Gastrocnemius medialis (tissue), 4 donors: ENCODE data around the gene SETD3. TPM values are rescaled to one million over a fixed set of nuclear protein-coding genes. Genes with fewer than 3 reads are reported as not detected.

Experiments
- ATAC-seq, 2 donors: fragments of 150-250 bp; one replicate each; pipeline ENCODE4 v1.9.1; 2016
- DNase-seq, 2 donors: peaks; one replicate each; pipeline ENCODE4 v3.0.0-alpha.2; 2019
- H3K27ac ChIP-seq, 4 donors: fragments of 200-600 bp; sonication (generic); 1 replicate in 1 of 4; 2 replicates in 3 of 4; pipeline ENCODE4 v1.5.1; 2016 to 2018; ENCODE audit warnings: mild to moderate bottlenecking in 2 of 4, moderate library complexity in 1 of 4
- H3K27me3 ChIP-seq, 3 donors: fragments of 200-600 bp; sonication (generic) in 2 of 3; 1 replicate in 1 of 3; 2 replicates in 2 of 3; pipeline versions ENCODE4 v1.5.1 to v1.6.0; 2016 to 2019; ENCODE audit warnings: mild to moderate bottlenecking in 1 of 3, moderate library complexity in 1 of 3
- H3K36me3 ChIP-seq, 2 donors: fragments of 200-600 bp; sonication (generic) in 1 of 2; one replicate each; pipeline ENCODE4 v1.5.1; 2017 to 2018
- H3K4me1 ChIP-seq, 2 donors: fragments of 200-600 bp; sonication (generic) in 1 of 2; one replicate each; pipeline ENCODE4 v1.5.1; 2016 to 2017; ENCODE audit warnings: mild to moderate bottlenecking in 2 of 2
- H3K4me3 ChIP-seq, 4 donors: fragments of 200-600 bp; sonication (generic) in 3 of 4; 1 replicate in 1 of 4; 2 replicates in 3 of 4; pipeline ENCODE4 v1.5.1; 2016 to 2019; ENCODE audit warnings: mild to moderate bottlenecking in 2 of 4
- H3K9me3 ChIP-seq, 3 donors: fragments of 200-600 bp; sonication (generic) in 2 of 3; 1 replicate in 1 of 3; 2 replicates in 2 of 3; pipeline ENCODE4 v1.5.1; 2016 to 2019
- POLR2A ChIP-seq, 2 donors: fragments of 450-650 bp; IDR thresholded peaks; one replicate each; pipeline ENCODE4 v1.6.1; 2017; ENCODE audit warnings: antibody characterized with exemption in 2 of 2, mild to moderate bottlenecking in 2 of 2, moderate library complexity in 2 of 2
- in situ Hi-C, 4 donors: fragments of 200-750 bp; cut with MboI; loops; one replicate each; pipeline versions ENCODE4 v1.15.0 to v1.8.0; 2017; ENCODE audit warnings: low sequenced_read_pairs in 4 of 4
- intact Hi-C: fragments of 100-400 bp; cut with DNase I; formaldehyde crosslinking; loops from one replicate; pipeline ENCODE4 v1.15.1; 2023; ENCODE audit warnings: low total_unique reads
- total RNA-seq, 4 donors: library from RNA; depleted of rRNA; stranded (reverse); fragments of >200 nt; gene quantifications; one replicate each; pipeline versions ENCODE4 v1.1.0 to v1.2.3, GENCODE V29; 2016
- TF ChIP-seq, protein P1 (sequence below), 5 experiments: fragments of 450-650 bp in 3 of 5; fragments of 200-600 bp in 2 of 5; sonication (generic) in 2 of 5; IDR thresholded peaks in 4 of 5; conservative IDR thresholded peaks in 1 of 5; 1 replicate in 4 of 5; 2 replicates in 1 of 5; pipeline ENCODE4 v1.5.1; 2016 to 2019; ENCODE audit warnings: antibody characterized with exemption in 5 of 5, mild to moderate bottlenecking in 3 of 5, moderate library complexity in 3 of 5

Gene SETD3
- total RNA-seq, 4 donors from 2014 or later: 116 to 170 (median 117) TPM

DNA sequence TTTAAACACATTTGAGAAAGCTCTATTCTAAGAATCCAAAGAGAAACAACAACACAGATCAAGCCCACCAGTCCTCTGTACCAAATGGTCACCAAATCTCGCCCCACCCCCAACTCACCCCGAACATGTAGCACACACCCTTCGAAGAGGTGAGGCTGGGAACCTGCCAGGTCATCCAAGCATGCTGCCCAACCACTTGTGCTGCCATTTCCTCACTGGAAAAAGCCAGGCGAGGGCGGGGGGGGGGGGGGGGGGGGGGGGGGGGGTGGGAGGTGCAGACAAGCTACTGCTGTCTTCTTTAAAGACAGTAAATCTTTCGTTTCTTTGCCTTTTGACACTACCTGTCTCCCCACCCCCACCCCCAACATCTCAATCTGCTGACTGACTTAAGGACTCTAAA, 59.9 kb downstream of the SETD3 start:
- no peak overlapping the region for H3K4me3 ChIP-seq
- H3K9me3 ChIP-seq: no peaks in the 10 kb centered on the region
- no peaks in the 10 kb centered on the region for H3K36me3 ChIP-seq
- in situ Hi-C loops (no loop called here), intact Hi-C loops (no loop called here)
- TF ChIP-seq, protein P1, sequence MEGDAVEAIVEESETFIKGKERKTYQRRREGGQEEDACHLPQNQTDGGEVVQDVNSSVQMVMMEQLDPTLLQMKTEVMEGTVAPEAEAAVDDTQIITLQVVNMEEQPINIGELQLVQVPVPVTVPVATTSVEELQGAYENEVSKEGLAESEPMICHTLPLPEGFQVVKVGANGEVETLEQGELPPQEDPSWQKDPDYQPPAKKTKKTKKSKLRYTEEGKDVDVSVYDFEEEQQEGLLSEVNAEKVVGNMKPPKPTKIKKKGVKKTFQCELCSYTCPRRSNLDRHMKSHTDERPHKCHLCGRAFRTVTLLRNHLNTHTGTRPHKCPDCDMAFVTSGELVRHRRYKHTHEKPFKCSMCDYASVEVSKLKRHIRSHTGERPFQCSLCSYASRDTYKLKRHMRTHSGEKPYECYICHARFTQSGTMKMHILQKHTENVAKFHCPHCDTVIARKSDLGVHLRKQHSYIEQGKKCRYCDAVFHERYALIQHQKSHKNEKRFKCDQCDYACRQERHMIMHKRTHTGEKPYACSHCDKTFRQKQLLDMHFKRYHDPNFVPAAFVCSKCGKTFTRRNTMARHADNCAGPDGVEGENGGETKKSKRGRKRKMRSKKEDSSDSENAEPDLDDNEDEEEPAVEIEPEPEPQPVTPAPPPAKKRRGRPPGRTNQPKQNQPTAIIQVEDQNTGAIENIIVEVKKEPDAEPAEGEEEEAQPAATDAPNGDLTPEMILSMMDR (IDR thresholded peaks at IDR 0.05 in 4 of 5, conservative IDR thresholded peaks at IDR 0.05 in 1 of 5): no peak
- no peak for TF ChIP-seq POLR2A (IDR thresholded peaks at IDR 0.05)
- DNase-seq (no peak), ATAC-seq (no peak)
- no peak overlapping the region for H3K27ac ChIP-seq
- H3K27me3 ChIP-seq: no peaks in the 10 kb centered on the region
- peaks cover 25 to 35% of the 10 kb centered on the region in 2 donors for H3K4me1 ChIP-seq

DNA sequence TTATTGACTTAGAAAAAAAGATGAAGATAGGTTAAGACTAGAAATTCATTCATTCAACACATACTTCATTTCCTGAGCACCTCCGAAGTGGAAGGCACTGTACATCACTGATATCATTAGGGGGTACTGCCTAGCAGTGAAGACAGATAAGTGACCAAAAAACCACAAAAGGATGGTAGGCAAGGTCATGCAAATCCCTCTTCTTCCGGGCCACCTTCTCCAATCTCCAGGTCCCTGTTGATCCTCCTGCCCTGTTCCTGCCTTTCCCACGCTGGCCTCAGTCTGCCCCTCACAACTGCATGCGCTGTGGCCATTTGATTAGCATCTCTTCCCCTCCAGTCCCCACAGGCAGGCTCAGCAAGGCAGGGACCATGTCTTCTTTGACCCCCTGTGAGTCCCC, 60.8 kb downstream of the SETD3 start:
- H3K36me3 ChIP-seq: no peaks in the 10 kb centered on the region
- peaks cover 27 to 33% of the 10 kb centered on the region in 2 donors for H3K4me1 ChIP-seq
- no peak overlapping the region for H3K4me3 ChIP-seq
- ATAC-seq (no peak), DNase-seq (no peak)
- intact Hi-C loops: no loop called here
- in situ Hi-C loops: no loop called here
- H3K27ac ChIP-seq: no peak overlapping the region
- no peaks in the 10 kb centered on the region for H3K9me3 ChIP-seq
- TF ChIP-seq POLR2A (IDR thresholded peaks at IDR 0.05): no peak
- TF ChIP-seq, protein P1 (IDR thresholded peaks at IDR 0.05 in 4 of 5, conservative IDR thresholded peaks at IDR 0.05 in 1 of 5): no peak
- no peaks in the 10 kb centered on the region for H3K27me3 ChIP-seq

DNA sequence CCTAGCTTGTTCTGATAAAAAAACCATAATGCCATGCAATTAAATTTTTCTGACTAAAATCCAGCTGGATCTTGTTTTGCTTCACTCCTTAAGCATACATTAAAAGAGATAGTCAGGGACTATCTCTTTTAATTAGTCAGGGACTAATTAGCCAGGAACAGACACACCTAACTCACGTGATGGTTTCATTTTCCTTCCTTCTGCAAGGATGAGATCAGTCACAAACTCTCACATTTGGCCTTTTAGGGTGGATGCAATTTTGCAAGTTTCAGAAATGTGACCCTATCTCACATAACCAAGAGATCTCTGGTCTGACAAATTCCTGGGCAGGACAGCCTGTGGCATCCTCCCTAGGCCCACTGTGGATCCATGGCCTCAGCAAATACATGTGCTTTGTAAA, 62.4 kb downstream of the SETD3 start:
- in situ Hi-C loops: no loop called here
- Histone ChIP-seq H3K4me3 (no peak overlapping the region), H3K9me3 (no peaks in the 10 kb centered on the region), H3K36me3 (no peaks in the 10 kb centered on the region), H3K27me3 (no peaks in the 10 kb centered on the region), H3K4me1 (peaks cover 14 to 24% of the 10 kb centered on the region in 2 donors), H3K27ac (no peak overlapping the region)
- DNase-seq: no peak
- TF ChIP-seq, protein P1 (IDR thresholded peaks at IDR 0.05 in 4 of 5, conservative IDR thresholded peaks at IDR 0.05 in 1 of 5): no peak
- TF ChIP-seq POLR2A (IDR thresholded peaks at IDR 0.05): no peak
- intact Hi-C loops: no loop called here
- ATAC-seq: no peak

DNA sequence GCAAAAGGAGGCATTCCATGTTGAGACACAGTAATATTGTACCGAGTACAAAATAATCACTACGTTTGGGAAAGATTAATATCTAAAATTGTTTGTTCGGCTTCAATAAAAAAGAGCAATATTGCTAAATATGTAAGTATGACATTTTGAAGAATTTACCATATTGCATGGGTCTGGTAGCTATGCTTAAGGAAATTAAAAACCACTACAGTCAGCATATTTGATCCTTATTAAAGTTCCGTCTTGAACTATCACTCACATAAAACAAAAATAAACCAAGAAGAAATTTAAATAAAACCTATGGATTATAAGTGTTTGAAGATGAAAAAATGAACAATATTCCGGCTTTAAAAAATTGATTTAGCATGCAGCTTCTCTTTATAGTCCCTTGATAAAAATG, 63.8 kb downstream of the SETD3 start:
- intact Hi-C loops (no loop called here), in situ Hi-C loops (no loop called here)
- H3K4me3 ChIP-seq: no peak overlapping the region
- H3K9me3 ChIP-seq: no peaks in the 10 kb centered on the region
- no peak for ATAC-seq
- H3K36me3 ChIP-seq: peaks cover 0 to 8% of the 10 kb centered on the region in 2 donors
- TF ChIP-seq, protein P1 (IDR thresholded peaks at IDR 0.05 in 4 of 5, conservative IDR thresholded peaks at IDR 0.05 in 1 of 5): no peak
- no peak for TF ChIP-seq POLR2A (IDR thresholded peaks at IDR 0.05)
- H3K4me1 ChIP-seq: peaks cover 14 to 20% of the 10 kb centered on the region in 2 donors
- no peaks in the 10 kb centered on the region for H3K27me3 ChIP-seq
- DNase-seq: no peak
- no peak overlapping the region for H3K27ac ChIP-seq
